ENCODE data around the gene EMILIN1.
"Not testable (repeated sequence)": the region's sequence is repeated elsewhere in the genome, so short reads cannot be mapped to it uniquely, and the experiment has no call there.

The EMILIN1 gene

GRCh38 chr2:27115519-27115918 is 37.1 kb downstream of the EMILIN1 start:
- Histone ChIP-seq H3K4me1 (ENCODE audit: insufficient read depth, low read length, poor library complexity, severe bottlenecking) (no peaks in the 10 kb centered on the region), H3F3A (ENCODE audit: low read depth) (no peaks in the 10 kb centered on the region; the same call in 1 of the 2 replicates), H3K4me2 (ENCODE audit: low read depth, low read length, poor library complexity, severe bottlenecking) (no peak overlapping the region), H3K9me2 (replicated peaks; ENCODE audit: low read depth, low read length) (no peaks in the 10 kb centered on the region), H3K9ac (ENCODE audit: low read depth, low read length, poor library complexity, severe bottlenecking) (no peak overlapping the region), H3K4me3 (ENCODE audit: low read length, poor library complexity, severe bottlenecking) (no peak overlapping the region), H3K27me3 (ENCODE audit: insufficient read depth, low read length, poor library complexity, severe bottlenecking) (no peaks in the 10 kb centered on the region), H3K9me3 (ENCODE audit: insufficient read depth, low read depth, low read length) (no peaks in the 10 kb centered on the region), H4K20me1 (ENCODE audit: insufficient read depth, low read length, poor library complexity, severe bottlenecking) (no peaks in the 10 kb centered on the region), H2AFZ (ENCODE audit: low read length) (no peak overlapping the region), H3K36me3 (ENCODE audit: insufficient read depth, low read length) (no peaks in the 10 kb centered on the region), H3K79me2 (ENCODE audit: insufficient read depth, low read length) (no peaks in the 10 kb centered on the region)
- TF ChIP-seq EZH2phosphoT487 (IDR thresholded peaks at IDR 0.05; ENCODE audit: borderline replicate concordance) (no peak), CTCF (conservative IDR thresholded peaks at IDR 0.05; ENCODE audit: low read length) (no peak)

DNA sequence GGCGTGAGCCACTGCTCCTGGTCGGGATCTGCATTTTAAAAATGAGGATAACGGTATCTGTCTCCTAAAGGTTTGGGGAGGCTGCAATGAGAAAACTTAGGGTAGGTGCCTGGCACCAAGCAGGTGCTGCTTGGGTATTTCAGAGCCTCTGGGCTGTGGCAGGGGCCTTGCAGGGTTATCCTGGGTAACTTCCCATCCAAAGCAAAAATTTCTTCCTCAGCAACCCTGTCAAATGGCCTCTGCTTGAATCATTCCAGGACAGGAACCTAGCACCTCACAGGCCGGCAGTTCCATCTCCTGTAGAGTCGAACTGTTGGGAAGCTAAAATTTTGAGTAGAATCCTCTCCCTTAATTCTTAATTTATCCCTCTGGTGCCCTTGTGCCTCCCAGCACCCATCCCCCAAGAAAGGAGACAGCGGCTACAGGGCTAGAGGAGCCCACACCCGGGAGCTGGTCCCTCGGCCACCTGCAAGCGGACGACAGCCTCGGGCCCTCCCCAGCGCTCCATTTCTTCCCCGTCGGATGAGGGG is 39.6 kb downstream of the EMILIN1 start:
- no peaks in the 10 kb centered on the region for H3K36me3 ChIP-seq (ENCODE audit: insufficient read depth, low read length)
- H3F3A ChIP-seq (ENCODE audit: low read depth), result no peaks in the 10 kb centered on the region
- no peak overlapping the region for H2AFZ ChIP-seq (ENCODE audit: low read length)
- H3K79me2 ChIP-seq (ENCODE audit: insufficient read depth, low read length), result no peaks in the 10 kb centered on the region
- no peaks in the 10 kb centered on the region for H3K9me3 ChIP-seq (ENCODE audit: insufficient read depth, low read depth, low read length)
- H3K27me3 ChIP-seq (ENCODE audit: insufficient read depth, low read length, poor library complexity, severe bottlenecking), result no peaks in the 10 kb centered on the region
- no peaks in the 10 kb centered on the region for H3K9me2 ChIP-seq (replicated peaks; ENCODE audit: low read depth, low read length)
- H3K9ac ChIP-seq (ENCODE audit: low read depth, low read length, poor library complexity, severe bottlenecking), result no peak overlapping the region
- TF ChIP-seq CTCF (conservative IDR thresholded peaks at IDR 0.05; ENCODE audit: low read length) (no peak), EZH2phosphoT487 (IDR thresholded peaks at IDR 0.05; ENCODE audit: borderline replicate concordance) (no peak)
- H3K4me1 ChIP-seq (ENCODE audit: insufficient read depth, low read length, poor library complexity, severe bottlenecking), result no peaks in the 10 kb centered on the region
- H4K20me1 ChIP-seq (ENCODE audit: insufficient read depth, low read length, poor library complexity, severe bottlenecking), result no peaks in the 10 kb centered on the region
- H3K4me2 ChIP-seq (ENCODE audit: low read depth, low read length, poor library complexity, severe bottlenecking), result no peak overlapping the region
- no peak overlapping the region for H3K4me3 ChIP-seq (ENCODE audit: low read length, poor library complexity, severe bottlenecking)

DNA sequence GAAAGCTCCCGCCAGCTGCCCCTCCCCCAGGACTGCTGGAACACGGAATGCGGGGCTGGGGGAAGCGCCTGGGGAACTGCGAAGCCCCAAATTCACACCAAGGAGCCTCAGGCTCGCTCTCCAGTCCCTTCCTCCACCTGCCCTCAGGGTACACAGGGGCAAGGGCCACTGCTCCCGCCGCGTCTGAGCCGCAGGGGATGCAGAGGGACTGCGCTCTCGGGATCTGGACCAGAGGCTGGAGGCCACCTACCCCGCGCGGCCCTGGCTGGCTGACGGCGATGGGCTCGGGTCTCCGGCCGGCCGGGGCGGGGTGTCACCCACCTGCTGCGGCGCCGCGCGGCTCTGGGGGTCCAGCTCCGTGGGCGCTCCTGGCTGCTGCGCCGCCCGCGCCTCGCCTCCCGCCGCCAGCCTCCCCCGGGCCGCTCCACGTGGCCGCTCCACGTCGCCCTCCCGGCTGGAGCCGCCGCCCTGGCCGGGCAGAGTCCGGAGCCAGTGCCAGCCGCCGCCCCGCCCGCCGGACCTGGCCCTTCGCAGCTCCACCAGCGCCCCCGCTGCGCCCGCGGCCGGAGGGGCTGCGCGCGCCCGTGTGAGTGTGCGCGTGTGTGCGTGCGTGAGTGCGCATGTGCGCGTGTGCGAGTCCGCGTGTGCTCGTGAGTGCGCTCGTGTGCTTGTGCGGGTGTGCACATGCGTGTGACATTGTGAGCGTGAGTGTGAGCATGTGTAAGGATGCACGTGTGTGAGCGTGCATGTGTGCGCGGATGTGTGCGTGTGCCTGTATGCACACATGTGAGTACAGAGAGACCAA is 40.3 kb downstream of the EMILIN1 start, which contains the start of gene CGREF1:
Gene CGREF1 (minus strand): TSS at position 604 of the 805 bp plus-strand sequence. CDS start 14,762 bp downstream, outside the sequence.
- Histone ChIP-seq H3K4me2 (ENCODE audit: low read depth, low read length, poor library complexity, severe bottlenecking) (no peak within 1 kb of the TSS), H2AFZ (ENCODE audit: low read length) (no peak within 1 kb of the TSS), H3K9ac (ENCODE audit: low read depth, low read length, poor library complexity, severe bottlenecking) (no peak within 1 kb of the TSS), H3K9me3 (ENCODE audit: insufficient read depth, low read depth, low read length) (no peaks in the 10 kb centered on the region), H3K79me2 (ENCODE audit: insufficient read depth, low read length) (no peaks in the 10 kb centered on the region), H3K9me2 (replicated peaks; ENCODE audit: low read depth, low read length) (no peaks in the 10 kb centered on the region), H4K20me1 (ENCODE audit: insufficient read depth, low read length, poor library complexity, severe bottlenecking) (no peaks in the 10 kb centered on the region), H3K27me3 (ENCODE audit: insufficient read depth, low read length, poor library complexity, severe bottlenecking) (no peaks in the 10 kb centered on the region), H3K36me3 (ENCODE audit: insufficient read depth, low read length) (no peaks in the 10 kb centered on the region), H3K4me3 (ENCODE audit: low read length, poor library complexity, severe bottlenecking) (no peak within 1 kb of the TSS), H3K4me1 (ENCODE audit: insufficient read depth, low read length, poor library complexity, severe bottlenecking) (peaks cover under 1% of the 10 kb centered on the region), H3F3A (ENCODE audit: low read depth) (no peaks in the 10 kb centered on the region)
- TF ChIP-seq CTCF (conservative IDR thresholded peaks at IDR 0.05; ENCODE audit: low read length), result no peak
- TF ChIP-seq EZH2phosphoT487 (IDR thresholded peaks at IDR 0.05; ENCODE audit: borderline replicate concordance), result no peak

- not testable (repeated sequence) for H3K9me3 ChIP-seq (ENCODE audit: insufficient read depth, low read depth, low read length); H3K4me2 ChIP-seq (ENCODE audit: low read depth, low read length, poor library complexity, severe bottlenecking); H3K9me2 ChIP-seq (replicated peaks; ENCODE audit: low read depth, low read length); H3K36me3 ChIP-seq (ENCODE audit: insufficient read depth, low read length); H3K9ac ChIP-seq (ENCODE audit: low read depth, low read length, poor library complexity, severe bottlenecking); H2AFZ ChIP-seq (ENCODE audit: low read length); H3K4me3 ChIP-seq (ENCODE audit: low read length, poor library complexity, severe bottlenecking); H3K79me2 ChIP-seq (ENCODE audit: insufficient read depth, low read length); H4K20me1 ChIP-seq (ENCODE audit: insufficient read depth, low read length, poor library complexity, severe bottlenecking); H3F3A ChIP-seq (ENCODE audit: low read depth); H3K27me3 ChIP-seq (ENCODE audit: insufficient read depth, low read length, poor library complexity, severe bottlenecking); H3K4me1 ChIP-seq (ENCODE audit: insufficient read depth, low read length, poor library complexity, severe bottlenecking)
Observed at GRCh38 chr2:27119330-27119670, 40.9 kb downstream of the EMILIN1 start.
